NCI-H526 (cell line): Measurements from ENCODE around the gene APOLD1.
"Not testable (repeated sequence)": the region's sequence is repeated elsewhere in the genome, so short reads cannot be mapped to it uniquely, and the experiment has no call there.

Experiments used
- DNase-seq, 2 experiments: peaks; one replicate each; lab custom pipeline; 2025; lab: John Stamatoyannopoulos, UW

Gene APOLD1

GRCh38 chr12:12784911-12785814, at the start of gene APOLD1:
TSS of gene APOLD1 (plus strand) at chr12:12785659. CDS start at chr12:12785692, 33 bp downstream.
- no peak for DNase-seq

GRCh38 chr12:12736759-12737676, 48.4 kb upstream of the APOLD1 start:
- peak; percentile 33 to 61 for DNase-seq

GRCh38 chr12:12738152-12738551, 47.3 kb upstream of the APOLD1 start:
- DNase-seq, result not testable (repeated sequence)

GRCh38 chr12:12741660-12742059, 43.8 kb upstream of the APOLD1 start:
- no peak for DNase-seq

GRCh38 chr12:12744546-12745305, 40.7 kb upstream of the APOLD1 start:
- no peak for DNase-seq

GRCh38 chr12:12745576-12746211, 39.8 kb upstream of the APOLD1 start:
- DNase-seq, result no peak

GRCh38 chr12:12747278-12747677, 38.2 kb upstream of the APOLD1 start:
- no peak for DNase-seq

GRCh38 chr12:12748044-12748443, 37.4 kb upstream of the APOLD1 start:
- no peak for DNase-seq

GRCh38 chr12:12749433-12749832, 36.0 kb upstream of the APOLD1 start:
- DNase-seq, result no peak

GRCh38 chr12:12755923-12756322, 29.5 kb upstream of the APOLD1 start:
- no peak for DNase-seq

- no peak for DNase-seq
Observed at GRCh38 chr12:12757121-12757520, 28.3 kb upstream of the APOLD1 start.

GRCh38 chr12:12759234-12759915, 26.1 kb upstream of the APOLD1 start:
- DNase-seq, result no peak

GRCh38 chr12:12764824-12765223, 20.6 kb upstream of the APOLD1 start:
- DNase-seq, result no peak

GRCh38 chr12:12770262-12770661, 15.2 kb upstream of the APOLD1 start:
- no peak for DNase-seq

- DNase-seq, result no peak
Observed at GRCh38 chr12:12774791-12775190, 10.7 kb upstream of the APOLD1 start.

GRCh38 chr12:12776261-12776660, 9.2 kb upstream of the APOLD1 start:
- DNase-seq, result peak; percentile 77 to 85

GRCh38 chr12:12777092-12777491, 8.4 kb upstream of the APOLD1 start:
- DNase-seq, result no peak

- no peak for DNase-seq
Observed at GRCh38 chr12:12779007-12779406, 6.5 kb upstream of the APOLD1 start.

GRCh38 chr12:12779529-12779928, 5.9 kb upstream of the APOLD1 start:
- peak; percentile 36 to 45 for DNase-seq

- no peak for DNase-seq
Observed at GRCh38 chr12:12784116-12784515, 1.3 kb upstream of the APOLD1 start.

GRCh38 chr12:12786351-12786705, 869 bp downstream of the APOLD1 start:
- DNase-seq, result no peak
